Ishikawa (cell line): ENCODE results near the gene IQCH.

Source experiments
- CEBPB ChIP-seq: IDR thresholded peaks from 2 replicates; pipeline ENCODE4 v1.6.1; 2012
- CREB1 ChIP-seq: IDR thresholded peaks from 2 replicates; pipeline ENCODE4 v1.6.1; 2012; ENCODE audit warnings: low read depth
- EGR1 ChIP-seq: IDR thresholded peaks from 2 replicates; pipeline ENCODE4 v1.6.1; 2012
- EP300 ChIP-seq: IDR thresholded peaks from 2 replicates; pipeline ENCODE4 v1.6.1; 2012; ENCODE audit warnings: borderline replicate concordance
- FOXM1 ChIP-seq: IDR thresholded peaks from 2 replicates; pipeline ENCODE4 v1.6.1; 2012; ENCODE audit warnings: low read depth, borderline replicate concordance
- NFIC ChIP-seq: IDR thresholded peaks from 2 replicates; pipeline ENCODE4 v1.6.1; 2012
- RAD21 ChIP-seq: IDR thresholded peaks from 2 replicates; pipeline ENCODE4 v1.6.1; 2012; ENCODE audit warnings: low read depth
- TAF1 ChIP-seq: IDR thresholded peaks from 2 replicates; pipeline ENCODE4 v1.6.1; 2012; ENCODE audit warnings: low read depth, mild to moderate bottlenecking
- TCF12 ChIP-seq: IDR thresholded peaks from 2 replicates; pipeline ENCODE4 v1.6.1; 2012; ENCODE audit warnings: low read depth
- TEAD4 ChIP-seq: IDR thresholded peaks from 2 replicates; pipeline ENCODE4 v1.6.1; 2012
- YY1 ChIP-seq: IDR thresholded peaks from 2 replicates; pipeline ENCODE4 v1.6.1; 2012; ENCODE audit warnings: low read depth
- ZBTB7A ChIP-seq: IDR thresholded peaks from 2 replicates; pipeline ENCODE4 v1.6.1; 2012; ENCODE audit warnings: low read depth
- TF ChIP-seq, protein P1 (sequence below): IDR thresholded peaks from 2 replicates; pipeline ENCODE4 v1.6.1; 2012
- TF ChIP-seq, protein P2 (sequence below): IDR thresholded peaks from 2 replicates; pipeline ENCODE4 v1.6.1; 2012
- TF ChIP-seq, protein P3 (sequence below): IDR thresholded peaks from 2 replicates; pipeline ENCODE4 v1.6.1; 2012; ENCODE audit warnings: low read depth, mild to moderate bottlenecking

IQCH gene

DNA sequence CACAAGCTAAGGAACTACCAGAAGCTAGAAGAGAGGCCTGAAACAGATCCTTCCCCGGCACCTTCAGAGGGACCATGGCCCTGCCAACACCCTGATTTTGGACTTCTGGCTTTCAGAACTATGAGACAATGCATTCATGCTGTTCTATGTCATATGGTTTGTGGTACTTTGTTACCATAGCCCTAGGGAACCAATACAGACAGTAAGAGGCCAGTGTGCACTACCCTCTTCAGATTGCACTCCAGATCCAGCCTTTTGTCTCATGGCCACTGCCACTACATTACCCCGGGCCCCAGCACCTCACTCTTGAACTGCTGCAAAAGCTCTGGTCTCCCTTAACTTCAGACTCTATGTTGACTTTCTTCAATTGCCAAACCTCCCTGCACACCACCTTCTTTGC is 24.1 kb upstream of the IQCH start:
- TF ChIP-seq RAD21 (no peak), TAF1 (no peak), EP300 (no peak), TCF12 (no peak), TEAD4 (no peak), CEBPB (no peak), NFIC (no peak), CREB1 (no peak), YY1 (no peak), FOXM1 (no peak), EGR1 (no peak), ZBTB7A (no peak)
- TF ChIP-seq, protein P1, sequence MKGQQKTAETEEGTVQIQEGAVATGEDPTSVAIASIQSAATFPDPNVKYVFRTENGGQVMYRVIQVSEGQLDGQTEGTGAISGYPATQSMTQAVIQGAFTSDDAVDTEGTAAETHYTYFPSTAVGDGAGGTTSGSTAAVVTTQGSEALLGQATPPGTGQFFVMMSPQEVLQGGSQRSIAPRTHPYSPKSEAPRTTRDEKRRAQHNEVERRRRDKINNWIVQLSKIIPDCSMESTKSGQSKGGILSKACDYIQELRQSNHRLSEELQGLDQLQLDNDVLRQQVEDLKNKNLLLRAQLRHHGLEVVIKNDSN, result no peak
- TF ChIP-seq, protein P2, sequence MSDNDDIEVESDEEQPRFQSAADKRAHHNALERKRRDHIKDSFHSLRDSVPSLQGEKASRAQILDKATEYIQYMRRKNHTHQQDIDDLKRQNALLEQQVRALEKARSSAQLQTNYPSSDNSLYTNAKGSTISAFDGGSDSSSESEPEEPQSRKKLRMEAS, result no peak
- TF ChIP-seq, protein P3, sequence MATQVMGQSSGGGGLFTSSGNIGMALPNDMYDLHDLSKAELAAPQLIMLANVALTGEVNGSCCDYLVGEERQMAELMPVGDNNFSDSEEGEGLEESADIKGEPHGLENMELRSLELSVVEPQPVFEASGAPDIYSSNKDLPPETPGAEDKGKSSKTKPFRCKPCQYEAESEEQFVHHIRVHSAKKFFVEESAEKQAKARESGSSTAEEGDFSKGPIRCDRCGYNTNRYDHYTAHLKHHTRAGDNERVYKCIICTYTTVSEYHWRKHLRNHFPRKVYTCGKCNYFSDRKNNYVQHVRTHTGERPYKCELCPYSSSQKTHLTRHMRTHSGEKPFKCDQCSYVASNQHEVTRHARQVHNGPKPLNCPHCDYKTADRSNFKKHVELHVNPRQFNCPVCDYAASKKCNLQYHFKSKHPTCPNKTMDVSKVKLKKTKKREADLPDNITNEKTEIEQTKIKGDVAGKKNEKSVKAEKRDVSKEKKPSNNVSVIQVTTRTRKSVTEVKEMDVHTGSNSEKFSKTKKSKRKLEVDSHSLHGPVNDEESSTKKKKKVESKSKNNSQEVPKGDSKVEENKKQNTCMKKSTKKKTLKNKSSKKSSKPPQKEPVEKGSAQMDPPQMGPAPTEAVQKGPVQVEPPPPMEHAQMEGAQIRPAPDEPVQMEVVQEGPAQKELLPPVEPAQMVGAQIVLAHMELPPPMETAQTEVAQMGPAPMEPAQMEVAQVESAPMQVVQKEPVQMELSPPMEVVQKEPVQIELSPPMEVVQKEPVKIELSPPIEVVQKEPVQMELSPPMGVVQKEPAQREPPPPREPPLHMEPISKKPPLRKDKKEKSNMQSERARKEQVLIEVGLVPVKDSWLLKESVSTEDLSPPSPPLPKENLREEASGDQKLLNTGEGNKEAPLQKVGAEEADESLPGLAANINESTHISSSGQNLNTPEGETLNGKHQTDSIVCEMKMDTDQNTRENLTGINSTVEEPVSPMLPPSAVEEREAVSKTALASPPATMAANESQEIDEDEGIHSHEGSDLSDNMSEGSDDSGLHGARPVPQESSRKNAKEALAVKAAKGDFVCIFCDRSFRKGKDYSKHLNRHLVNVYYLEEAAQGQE, result no peak

DNA sequence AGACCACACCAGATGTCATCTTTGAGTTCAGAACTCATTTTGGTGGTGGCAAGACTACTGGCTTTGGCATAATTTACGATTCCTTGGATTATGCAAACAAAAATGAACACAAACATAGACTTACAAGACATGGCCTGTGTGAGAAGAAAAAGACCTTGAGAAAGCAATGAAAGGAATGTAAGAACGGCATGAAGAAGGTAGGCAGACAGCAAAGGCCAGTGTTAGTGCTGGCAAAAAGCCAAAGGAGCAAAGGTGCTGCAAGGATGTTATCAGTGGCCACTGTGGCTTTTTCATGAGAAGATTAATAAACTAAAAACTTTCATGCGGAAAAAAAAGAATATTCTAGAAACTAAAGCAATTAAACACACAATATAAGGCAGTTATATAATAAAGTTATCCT is 22.0 kb upstream of the IQCH start:
- no peak for TF ChIP-seq NFIC
- TF ChIP-seq, protein P2, result no peak
- TF ChIP-seq, protein P3, result no peak
- TF ChIP-seq TEAD4, result no peak
- no peak for TF ChIP-seq YY1

DNA sequence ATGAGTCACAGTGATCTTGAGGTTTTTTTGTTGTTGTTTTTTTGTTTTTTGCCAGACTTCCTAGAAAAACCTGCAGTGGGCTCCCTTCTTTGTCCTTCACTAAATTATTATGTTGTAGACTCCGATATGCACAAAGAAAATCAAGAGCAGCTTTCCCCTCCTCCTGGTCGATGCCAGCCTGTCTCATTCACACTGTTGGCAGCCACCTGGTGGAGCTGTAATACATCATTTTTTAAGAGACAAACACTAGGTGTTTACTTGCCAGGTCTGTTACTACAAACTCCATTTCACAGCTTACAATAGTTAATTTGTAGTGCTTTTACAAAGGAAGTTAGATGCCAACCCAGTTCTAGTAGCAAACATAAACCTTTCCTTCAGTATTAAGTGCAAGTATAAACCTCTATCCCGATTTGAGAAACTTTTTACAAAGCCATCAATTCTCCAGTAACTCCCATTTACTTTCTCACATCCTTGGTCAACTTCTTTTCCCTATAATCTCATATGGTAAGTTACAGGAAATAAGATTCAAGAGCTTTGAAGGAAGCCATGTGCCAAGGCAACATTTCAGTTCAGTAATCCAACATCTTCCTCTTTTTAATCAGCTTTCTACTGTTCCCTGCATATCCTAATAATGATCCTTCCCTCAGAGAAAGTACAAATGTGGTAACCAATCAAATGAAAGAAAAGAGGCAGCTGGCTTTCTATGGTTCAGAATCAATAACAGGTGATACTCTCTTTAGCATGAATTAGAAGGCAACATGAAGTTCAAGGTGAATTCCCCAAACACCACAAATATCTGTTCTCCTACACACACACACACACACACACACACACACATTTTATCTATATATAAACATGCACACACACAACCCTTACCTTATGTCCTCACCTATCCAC is 14.1 kb upstream of the IQCH start:
- peak; percentile 60 for TF ChIP-seq RAD21
- TF ChIP-seq TCF12, result no peak

DNA sequence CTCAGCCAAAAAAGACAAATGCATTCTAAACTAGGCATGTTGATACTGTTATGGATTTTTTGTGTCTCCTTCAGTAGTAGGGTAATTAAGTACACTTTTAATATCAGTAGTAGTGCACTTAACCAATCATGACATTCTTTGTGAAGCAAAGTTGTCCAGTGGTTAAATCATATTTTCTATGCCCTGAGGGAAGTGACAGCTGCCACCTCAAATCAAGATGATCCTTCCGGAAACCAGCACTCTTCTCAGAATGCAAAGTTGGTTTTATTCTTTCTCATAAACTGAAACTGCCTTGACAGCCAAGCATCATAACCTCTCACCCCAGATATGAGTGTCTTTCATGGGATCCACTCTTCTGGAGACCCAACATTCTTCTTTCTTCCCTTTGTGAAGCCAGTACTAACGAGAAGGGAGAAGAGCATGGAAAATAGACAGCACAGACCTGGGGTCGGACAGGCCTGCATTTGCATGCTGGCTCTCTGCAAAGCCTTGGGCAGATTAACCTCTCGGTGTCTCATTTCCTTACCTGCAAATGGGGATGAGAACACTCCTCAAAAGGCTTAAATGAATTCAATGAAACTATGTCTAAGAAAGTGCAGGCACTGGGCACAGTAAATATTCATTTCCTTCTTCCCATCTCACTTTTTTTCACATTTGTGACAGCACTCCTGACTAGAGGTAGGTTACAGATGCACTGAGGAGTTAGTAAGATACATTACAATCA is 13.3 kb upstream of the IQCH start:
- TF ChIP-seq, protein P1, result no peak
- TF ChIP-seq ZBTB7A (no peak), RAD21 (no peak), CEBPB (no peak), EGR1 (no peak), NFIC (no peak), CREB1 (no peak)
- TF ChIP-seq, protein P2, result no peak

DNA sequence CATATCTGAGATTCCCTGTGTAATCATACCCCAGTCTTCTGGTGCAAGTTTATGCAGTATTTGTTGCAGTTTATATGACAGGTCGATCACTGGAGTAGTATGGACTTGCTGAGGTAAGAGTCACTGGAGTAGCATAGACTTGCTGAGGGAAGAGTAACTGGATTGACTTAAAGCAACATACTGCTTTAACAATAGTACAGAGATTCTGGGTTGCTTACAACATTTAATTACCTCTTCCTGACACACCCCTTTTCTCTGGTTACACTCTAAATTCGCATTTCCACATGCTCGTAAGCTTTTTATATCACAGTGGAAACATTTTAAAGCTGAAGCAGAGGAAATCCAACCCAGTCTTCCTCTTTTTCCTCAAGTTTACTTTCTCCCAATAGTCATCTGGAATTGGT is 11.9 kb upstream of the IQCH start:
- TF ChIP-seq TAF1 (no peak), EP300 (no peak), CEBPB (no peak), YY1 (no peak), TCF12 (no peak), CREB1 (no peak), ZBTB7A (no peak), FOXM1 (no peak), NFIC (no peak)
- TF ChIP-seq, protein P2, result no peak; the same call in 1 of the 2 replicates
- TF ChIP-seq, protein P1, result no peak
- TF ChIP-seq, protein P3, result no peak
